NCI-H2107 treated with DMSO at 0.1 percent for 48 hours (cell line): Measurements from ENCODE around the gene INHBE.
A peak's percentile ranks its signal among the peaks of the same experiment; 100 is the strongest.

ENCODE experiments used
- DNase-seq: peaks from one replicate; lab custom pipeline; 2025; ENCODE audit not compliant: unreplicated experiment; lab: John Stamatoyannopoulos, UW

The INHBE gene

GRCh38 chr12:57459750-57460467 lies 4.8 kb downstream of the INHBE start, which contains the start of gene GLI1:
Gene GLI1, plus strand, starts transcription at chr12:57459785. Its CDS starts 3,907 bp downstream, at chr12:57463692.
- no peak for DNase-seq

- no peak for DNase-seq
Observed at GRCh38 chr12:57460468-57460784, 5.3 kb downstream of the INHBE start.

- DNase-seq = no peak
Observed at GRCh38 chr12:57460841-57461275, 5.8 kb downstream of the INHBE start.

GRCh38 chr12:57461276-57461916 lies 6.3 kb downstream of the INHBE start:
- DNase-seq = no peak

- no peak for DNase-seq
Observed at GRCh38 chr12:57461917-57462250, 6.8 kb downstream of the INHBE start.

- peak; percentile 90 for DNase-seq
Observed at GRCh38 chr12:57462251-57462911, 7.3 kb downstream of the INHBE start.

GRCh38 chr12:57462912-57463253 lies 7.8 kb downstream of the INHBE start:
- no peak for DNase-seq

- DNase-seq = no peak
Observed at GRCh38 chr12:57464569-57464968, 9.5 kb downstream of the INHBE start.

GRCh38 chr12:57465030-57465746 lies 10.1 kb downstream of the INHBE start:
- DNase-seq = no peak

- DNase-seq = no peak
Observed at GRCh38 chr12:57465747-57466505, 10.8 kb downstream of the INHBE start.

GRCh38 chr12:57467212-57467874 lies 12.2 kb downstream of the INHBE start:
- DNase-seq = no peak

- DNase-seq = no peak
Observed at GRCh38 chr12:57467915-57468314, 12.8 kb downstream of the INHBE start.

GRCh38 chr12:57469296-57470164 lies 14.4 kb downstream of the INHBE start:
- DNase-seq = no peak

- no peak for DNase-seq
Observed at GRCh38 chr12:57470286-57470969, 15.3 kb downstream of the INHBE start.

- DNase-seq = no peak
Observed at GRCh38 chr12:57470970-57471656, 16.0 kb downstream of the INHBE start.

GRCh38 chr12:57471661-57472060 lies 16.6 kb downstream of the INHBE start:
- DNase-seq = no peak

GRCh38 chr12:57472391-57472790 lies 17.3 kb downstream of the INHBE start:
- DNase-seq = no peak

- DNase-seq = no peak
Observed at GRCh38 chr12:57473392-57473791, 18.3 kb downstream of the INHBE start.
